ENCODE results near the gene PTGER3. TPM values are rescaled to one million over a fixed set of nuclear protein-coding genes. Genes with fewer than 3 reads are reported as not detected.

PTGER3 gene
- total RNA-seq, 1 experiment from 2014 or later: not detected

Other genes with a start within 250 kb of the PTGER3 start
- 16.5 and 17.8 TPM in 2 replicates for gene ZRANB2, start 33.2 kb upstream of the PTGER3 start, total RNA-seq (2014; rRNA removed; shearing (Covaris generic); ENCODE audit: low replicate concordance)